HG03095 (cell line): Measurements from ENCODE around the gene MYL3.

Source experiments
- ATAC-seq: cut with Tn5 transposase; IDR thresholded peaks from one replicate; pipeline ENCODE4 v1.9.1; 2021; ENCODE audit warnings: moderate library complexity; ENCODE audit not compliant: unreplicated experiment

The MYL3 gene

DNA sequence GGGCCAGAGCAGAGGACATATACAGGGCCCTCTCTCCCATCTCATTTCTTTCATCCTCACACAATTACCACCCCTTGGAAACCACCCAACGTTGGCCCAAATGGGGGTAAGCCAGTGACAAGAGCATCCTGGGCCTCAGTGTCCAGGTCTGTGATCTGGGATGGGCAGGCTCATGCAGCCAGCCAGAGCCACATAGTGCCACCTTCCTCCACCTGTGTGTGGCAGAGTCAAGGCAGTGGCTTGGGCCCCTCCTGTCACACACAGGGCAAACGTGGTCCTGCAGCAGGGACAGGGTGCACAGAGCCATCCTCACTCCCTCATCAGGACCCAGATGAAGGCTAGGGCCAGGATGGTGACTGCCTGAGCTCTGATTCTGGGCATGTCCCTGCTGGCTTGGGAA, 2.3 kb upstream of the MYL3 start:
- no peak for ATAC-seq

DNA sequence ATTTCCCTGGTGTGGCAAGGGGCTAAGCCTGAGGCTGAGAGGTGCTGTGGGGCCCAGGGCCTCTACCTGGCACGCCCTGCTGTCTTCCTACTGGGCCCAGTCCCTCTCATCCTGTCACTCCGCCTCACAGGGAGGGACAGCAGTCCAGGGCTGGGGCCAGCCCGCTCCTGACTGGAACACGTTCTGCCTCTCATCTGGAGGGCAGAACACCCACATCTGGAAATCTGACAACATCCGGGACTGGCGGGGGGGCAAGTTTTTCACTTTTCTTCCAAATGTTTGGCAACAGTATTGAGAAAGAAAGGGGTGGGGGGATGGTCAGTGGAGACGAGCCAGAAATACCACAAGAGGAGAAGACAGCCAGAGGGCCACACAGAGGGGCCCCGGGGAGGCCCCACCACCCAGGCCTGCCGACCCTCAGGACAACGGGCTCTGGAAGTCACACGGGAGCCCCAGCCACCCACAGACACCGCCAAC, 1.8 kb upstream of the MYL3 start:
- ATAC-seq = no peak

DNA sequence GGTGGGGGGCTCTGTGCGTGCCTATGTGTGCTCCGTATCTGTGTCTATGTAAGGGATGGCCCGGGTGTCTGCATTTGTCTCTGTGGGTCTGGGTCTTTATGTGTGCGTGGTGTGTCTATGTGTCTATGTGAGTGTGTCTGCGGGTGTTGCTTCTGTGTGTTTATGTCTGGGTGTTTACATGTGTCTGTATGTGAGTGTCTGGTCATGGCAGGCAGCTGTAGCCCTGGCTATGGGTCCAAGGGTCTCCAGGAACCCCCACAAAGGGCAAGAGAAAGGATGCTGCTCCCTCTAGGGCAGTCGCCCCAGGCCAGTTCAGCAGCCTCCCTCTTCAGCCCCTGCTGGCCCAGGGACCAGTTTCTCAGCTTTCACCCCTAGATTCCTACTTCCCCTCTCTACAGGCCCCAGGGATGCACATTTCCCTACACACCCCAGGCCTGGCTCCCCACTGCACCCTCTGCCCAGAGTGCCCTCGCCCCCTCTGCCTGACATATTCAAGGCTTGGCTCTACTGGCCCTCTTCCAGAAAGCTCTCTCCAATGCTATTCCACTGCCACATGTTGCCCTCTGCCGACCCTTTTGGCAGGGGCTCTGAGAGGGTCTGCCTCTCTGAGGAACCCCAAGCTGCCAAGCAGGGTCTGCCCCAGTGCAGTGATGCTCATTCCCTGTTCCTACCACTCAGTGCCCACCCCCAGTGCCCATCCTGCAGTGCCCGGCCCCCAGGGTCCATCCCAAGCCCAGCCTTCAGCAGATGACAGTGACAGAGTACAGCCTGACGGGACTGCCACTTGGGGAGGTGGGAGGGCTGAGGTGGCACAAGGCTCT, 1.0 kb upstream of the MYL3 start:
- ATAC-seq = no peak

DNA sequence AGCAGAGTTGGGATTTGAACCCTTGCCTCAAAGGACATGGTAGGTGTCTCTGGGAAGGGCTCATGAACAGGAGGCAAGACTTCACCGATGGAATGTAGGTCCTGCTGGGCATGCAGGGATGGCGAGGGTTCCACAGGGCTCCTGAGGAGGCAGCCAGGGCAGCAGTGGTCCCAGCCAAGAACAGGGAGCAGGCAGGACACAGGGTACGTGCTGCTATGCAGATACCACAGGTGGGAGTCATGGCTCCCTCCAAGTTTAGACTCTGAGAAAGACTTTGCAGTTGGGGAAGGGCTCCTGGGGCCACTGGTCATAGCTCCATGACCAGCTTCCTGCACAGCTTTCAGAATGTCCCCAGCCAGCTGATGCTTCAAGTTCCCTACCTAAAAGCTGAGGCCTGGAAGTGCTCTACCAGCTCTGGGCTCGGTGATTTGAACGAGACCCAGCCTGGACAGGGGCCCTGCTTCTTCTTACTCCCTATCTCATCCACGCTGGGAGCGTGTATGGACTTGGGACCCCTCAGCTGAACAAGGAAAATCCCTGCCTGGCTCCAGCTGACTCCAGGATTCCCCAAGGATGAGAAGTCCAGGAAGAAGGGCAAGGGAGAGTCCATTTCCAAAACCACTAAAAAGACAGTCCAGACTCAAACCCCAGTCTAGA, 747 bp downstream of the MYL3 start:
- no peak for ATAC-seq

DNA sequence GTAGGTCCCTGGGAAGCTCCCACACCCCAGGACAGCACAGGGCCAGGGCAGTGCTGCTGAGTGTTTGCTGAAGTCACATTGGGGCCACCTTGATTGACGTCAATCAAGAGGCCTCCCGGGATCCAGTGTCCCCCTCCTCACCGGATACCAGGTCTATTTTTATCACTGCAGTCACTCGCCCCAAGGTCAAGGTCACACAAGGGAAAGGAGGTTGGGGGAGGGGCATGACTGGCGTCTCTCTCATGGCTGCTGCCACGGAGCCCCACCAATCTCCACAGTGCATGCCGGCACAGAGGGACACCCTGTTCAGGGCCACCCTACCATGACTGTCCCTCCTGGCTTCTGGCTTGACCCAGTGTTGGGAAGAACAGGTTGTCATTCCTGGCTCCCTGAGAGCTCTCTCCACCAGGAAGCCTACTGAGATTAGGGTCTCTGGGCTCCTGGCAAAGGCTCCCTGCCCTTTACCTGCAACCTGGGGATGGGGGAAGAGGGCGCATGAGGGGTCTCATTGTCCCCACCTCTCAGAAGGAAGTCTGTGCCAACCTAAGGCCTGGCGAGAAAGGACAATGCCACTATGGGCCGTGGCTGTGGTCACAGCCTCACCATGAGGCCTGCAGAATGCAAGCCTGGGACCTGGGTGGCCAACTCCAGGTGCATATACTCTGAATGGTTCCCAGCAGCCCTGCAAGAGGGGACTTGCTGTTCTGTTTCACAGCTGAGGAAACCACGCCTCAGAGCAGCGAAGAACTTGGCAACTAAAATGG, 1.5 kb downstream of the MYL3 start:
- no peak for ATAC-seq

DNA sequence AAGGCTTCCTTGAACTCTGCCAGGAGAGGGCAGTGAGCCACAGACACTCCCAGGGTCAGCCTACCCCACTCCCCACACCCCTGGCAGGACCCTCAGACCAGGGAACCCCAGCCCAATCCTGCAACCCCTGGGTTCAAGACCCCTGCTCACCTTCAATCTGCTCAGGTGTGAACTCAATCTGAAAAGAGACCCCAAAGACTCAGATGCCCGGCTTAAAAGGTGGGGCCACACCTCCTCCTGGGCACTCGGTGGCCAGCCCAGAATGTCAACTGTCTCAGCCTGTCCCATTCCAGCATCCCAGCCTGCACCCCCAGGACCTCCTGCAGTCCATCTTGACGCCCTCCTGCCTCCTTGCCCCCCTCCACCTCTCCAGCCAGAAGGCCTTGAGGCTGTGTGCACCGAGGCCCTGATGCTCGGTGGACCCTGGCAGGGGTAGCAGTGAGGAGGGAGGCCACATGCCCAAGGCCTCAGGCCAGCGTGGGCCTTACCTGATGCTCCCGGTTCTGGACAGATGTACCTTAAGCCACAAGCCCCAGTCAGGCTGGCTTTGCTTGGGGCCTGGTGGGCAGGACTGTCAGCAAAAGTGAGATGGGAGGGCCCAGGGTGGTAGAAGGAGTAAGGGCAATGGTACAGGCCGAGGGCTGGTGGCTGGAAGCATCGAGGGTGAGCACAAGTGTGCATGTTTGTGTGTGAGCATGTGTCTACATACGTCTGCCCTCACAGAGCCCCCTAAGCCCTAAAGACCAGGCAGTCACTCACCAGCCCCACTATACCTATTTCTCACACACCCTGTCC, 2.2 kb downstream of the MYL3 start:
- ATAC-seq = no peak

DNA sequence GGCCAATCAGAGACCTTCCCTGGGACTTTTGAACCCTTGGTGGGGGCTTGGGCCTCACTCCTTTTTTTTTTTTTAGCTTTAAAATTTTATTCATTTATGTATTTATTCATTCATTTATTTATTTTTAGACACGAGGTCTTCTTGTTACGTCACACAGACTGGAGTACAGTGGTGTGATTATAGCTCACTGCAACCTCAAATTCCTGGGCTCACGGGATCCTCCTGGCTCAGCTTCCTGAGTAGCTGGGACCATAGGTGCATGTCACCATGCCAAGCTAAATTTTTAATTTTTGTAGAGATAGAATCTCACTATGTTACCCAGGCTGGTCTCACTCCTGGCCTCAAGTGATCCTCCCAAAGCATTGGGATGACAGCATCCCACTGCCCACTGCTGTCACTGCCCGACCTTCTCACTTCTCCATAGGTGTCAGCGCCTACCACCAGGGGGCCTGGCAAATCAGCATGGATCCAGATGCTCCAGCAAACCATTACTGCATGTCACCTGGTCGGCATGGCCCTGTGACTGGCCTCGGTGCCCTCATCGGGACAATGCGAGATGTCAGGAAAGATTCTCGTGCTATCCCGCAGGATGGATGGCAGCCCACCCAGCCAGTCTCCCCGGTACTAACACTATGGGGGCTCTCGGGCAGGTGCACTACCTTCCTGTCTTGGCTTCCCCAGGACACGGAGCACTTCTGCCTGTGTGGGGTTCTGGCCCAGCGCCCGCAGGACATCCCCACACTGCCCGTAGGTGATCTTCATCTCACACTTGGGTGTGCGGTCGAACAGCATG, 3.0 kb downstream of the MYL3 start:
- no peak for ATAC-seq

DNA sequence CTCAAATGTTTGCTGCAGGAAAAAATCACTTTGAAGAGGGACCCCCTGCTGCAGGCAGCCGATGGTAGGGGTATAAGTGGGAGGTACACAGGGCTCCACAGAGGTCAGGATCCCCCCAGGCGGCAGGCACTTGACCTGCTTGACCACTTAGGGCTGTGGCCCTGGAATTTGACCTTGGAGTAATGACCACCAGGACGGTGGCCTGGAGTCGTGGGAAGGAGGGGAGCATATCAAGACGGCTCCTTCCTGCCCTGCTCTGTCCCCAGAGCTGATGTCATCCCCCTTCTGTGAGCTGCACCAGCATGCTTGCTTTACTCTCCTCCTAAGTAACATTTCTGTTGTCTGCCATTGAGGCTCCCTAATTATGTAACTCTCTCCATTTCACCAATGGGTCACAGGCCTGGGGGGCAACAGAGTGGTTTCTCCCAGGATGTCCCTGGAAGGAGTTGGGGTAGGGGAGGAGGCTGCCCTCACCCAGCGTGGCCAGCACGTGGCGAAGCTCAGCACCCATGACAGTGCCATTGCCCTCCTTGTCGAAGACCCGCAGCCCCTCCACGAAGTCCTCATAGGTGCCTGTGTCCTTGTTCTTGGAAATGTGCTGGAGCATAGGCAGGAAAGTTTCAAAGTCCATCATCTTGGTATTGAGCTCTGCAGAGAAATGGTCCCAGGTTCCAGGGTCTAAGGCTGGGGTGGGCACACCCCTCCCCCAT, 4.1 kb downstream of the MYL3 start:
- ATAC-seq = no peak

DNA sequence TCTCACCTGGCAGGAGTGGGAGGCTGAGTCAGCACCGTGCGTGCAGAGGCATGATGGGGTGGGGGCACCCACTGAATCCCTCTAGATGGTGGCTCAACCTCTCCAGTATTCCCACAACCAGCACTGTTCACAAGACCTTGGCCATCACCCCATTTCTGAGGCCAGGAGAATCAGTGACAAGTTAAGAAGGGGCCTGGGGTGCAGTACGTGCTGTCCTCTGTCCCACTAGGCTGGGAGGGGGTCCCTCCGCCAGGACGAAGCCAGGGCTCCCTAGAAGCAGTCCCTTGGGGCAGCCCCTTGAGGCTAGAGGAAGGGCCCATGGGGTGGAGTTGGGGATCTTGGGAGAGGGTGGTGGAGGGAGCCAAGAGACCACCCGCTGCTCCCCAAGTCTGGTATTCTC, 4.8 kb downstream of the MYL3 start:
- ATAC-seq = no peak

DNA sequence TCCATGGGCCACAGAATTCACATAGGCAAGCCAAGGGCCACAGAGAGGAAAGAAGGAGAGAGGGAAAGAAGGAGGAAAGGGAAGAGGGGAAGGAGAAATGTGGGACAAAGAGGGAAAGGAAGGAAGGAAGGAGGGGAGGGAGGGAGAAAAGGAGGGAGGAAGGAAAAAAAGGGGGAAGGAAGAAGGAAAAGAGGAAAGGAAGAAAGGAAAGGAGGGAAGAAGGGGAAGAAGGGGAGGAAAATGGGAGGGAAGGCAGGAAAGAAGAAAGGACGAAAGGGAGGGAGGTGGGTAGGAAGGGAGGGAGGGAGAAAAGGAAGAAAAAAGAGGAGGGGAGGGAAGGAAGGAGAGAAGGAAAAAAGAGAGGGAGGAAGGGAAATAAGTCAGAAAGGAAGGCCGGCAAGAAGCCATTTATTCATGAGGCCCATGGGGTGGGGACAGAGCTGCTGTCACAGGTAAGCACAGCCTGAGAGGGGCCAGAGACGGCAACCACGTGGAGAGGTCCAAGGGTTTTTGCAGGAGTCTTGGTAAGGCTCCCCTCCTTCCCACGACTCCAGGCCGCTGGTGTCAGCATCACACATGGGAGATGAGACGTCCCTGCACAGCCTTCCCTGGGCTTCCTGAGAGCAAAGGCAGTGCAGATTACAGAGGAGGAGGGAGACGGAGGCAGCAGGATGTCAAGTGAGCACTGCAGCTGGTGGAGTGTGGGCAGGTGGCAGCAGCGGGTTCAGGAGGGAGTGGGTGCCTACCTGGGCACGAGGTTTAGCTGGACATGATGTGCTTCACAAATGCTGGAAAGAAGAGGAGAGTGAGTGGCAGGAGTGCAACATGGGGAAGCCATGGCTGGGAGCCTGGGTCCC, 5.5 kb downstream of the MYL3 start:
- no peak for ATAC-seq

DNA sequence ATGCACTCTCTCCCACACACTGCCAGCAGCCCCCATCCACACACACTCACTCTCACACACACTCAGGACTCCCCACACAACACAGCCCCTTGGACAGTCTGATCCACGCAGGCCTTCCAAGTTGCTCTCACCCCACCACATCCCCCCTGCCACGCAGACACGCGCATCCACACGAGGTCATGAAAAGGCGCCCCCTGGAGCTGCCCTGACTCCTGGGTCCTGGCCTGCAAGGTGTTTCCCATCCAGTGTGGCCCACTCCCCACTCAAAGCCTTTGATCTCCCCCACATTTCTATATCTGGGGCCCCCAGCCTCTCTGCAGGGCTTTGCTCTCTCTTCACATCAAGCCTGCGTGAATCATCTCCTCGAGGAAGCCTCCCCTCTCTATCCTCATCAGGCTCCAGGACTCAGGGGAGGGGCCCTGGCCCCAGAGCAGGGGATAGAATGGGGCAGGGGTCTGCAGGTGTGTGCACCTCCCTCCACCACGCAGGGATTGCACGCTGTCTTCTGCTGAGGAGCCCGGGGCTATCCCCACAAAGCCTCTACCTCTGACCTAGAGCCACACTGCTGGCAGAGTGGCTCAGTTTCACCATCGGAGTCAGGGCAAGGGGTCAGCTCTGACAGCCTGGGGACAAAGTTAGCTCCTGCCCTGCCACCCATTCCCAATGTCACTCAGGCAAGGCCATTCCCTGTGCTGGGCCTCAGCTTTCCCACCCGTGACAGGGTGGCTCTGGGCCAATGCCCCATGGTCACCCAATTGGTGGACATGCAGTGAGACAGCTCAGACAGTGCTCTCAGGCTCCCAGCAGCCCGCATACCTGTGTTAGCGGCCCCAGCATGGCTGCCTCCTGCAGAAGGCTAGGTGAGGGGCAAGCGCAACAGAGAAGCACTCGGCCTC, 6.4 kb downstream of the MYL3 start:
- ATAC-seq = no peak

DNA sequence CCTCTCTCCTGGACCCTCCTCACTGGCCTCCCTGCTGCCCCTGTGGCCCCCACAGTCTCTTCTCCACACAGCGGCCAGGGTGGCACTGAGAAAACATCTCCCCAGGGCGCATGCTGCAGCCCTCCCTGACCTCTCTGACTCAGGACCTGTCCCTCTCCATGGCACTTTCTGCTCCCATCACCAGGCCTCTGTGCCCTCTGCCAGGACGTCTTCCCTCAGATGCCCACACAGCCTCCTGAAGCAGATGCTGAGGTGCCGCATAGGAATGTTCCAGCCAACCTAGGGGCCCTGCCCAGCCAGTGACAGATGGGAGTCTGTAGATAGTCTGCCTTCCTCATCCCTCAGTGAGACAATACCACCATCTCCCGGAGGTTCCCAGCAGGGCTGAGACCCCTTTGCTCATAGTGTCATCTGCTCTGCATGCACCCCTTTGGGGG, 8.7 kb downstream of the MYL3 start:
- no peak for ATAC-seq

DNA sequence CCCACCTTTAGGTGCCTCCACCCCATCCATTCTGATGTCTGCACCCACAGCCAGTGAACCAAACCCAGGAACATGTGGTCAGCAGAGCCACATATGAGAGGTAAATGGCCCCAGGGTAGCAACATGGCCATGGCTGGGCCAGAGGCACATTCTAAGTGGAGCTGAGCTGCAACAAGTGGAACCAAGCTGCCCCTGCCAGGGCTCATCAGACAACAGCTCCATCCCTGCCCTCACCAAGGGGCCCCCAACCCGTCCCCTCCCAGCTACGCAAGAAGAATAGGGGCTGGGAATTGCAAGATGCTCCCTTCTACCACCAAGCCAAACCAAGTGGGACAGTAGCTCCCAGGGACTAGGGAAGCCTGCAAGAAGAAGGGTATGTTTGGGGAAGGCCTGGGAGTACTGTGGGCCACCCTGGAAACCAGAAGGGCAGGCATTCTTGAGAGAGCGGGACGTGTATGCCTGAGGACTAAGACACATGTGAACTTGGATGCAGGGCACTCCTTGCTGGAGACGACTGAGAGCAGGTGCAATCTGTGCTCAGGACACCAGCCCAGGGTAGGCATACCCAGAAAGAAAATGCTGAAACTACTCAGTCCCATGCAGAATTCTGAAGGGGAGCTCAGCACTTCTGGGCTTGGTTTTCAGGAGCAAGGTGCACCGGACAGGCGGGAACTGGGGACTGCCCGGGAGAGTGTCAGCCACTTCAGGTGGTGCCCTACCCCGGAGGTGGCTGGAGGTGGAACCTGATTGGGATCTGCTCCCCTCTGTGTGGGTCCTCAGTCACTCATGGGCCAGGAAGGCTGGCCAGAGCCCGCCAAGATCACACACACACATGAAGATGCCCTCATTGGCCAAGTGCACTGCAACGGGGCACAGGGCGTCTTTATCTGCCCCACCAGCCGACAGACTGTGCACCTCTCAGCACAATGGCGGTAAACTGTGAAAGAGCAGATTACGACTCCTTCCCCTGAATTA, 9.5 kb downstream of the MYL3 start:
- ATAC-seq = no peak

DNA sequence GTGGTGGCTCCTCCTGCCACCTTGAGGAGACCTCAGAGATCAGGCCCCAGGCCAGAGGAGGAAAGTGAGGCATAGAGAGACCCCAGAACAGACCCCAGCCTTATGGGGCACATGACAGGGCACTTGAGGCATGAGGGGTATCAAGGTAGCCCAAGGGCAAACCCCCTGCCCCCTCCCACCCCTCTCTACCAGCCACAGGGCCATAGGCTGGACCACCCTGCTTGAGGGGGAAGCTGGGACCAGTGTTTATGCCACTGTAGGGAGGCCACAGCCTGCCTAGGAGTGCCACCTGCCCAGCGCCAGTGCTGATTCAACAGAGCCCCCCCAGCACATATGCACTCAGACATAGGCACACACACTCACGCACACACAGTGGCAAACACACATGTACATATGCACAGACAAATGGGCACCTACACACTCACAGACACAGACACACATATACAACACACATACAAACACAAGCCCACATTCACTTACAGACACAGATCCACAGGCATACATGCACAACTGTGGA, 10.3 kb downstream of the MYL3 start:
- ATAC-seq = no peak

DNA sequence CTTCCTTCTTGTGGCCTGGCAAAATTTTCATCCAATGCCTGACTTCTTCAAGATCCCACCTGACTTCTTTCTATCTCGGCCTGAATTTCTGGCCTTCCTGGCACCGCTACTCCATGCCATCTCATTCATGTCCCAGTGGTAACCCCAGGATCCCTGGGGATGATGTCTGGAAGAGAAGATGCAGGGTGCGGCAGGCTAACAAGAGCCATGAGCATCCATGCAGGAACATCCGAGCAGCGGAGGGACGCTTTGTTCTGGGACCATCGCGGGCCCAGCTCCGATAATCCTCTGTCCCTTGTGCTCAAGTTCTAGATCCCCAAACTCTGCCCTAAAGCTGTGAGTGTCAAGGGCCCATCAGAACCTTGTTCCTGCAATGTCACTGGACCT, 10.9 kb downstream of the MYL3 start:
- ATAC-seq = no peak
